GM18511 (cell line): ENCODE measurements around the gene NYNRIN.
"Not testable (repeated sequence)": the region's sequence is repeated elsewhere in the genome, so short reads cannot be mapped to it uniquely, and the experiment has no call there.

Experiments used
- ATAC-seq: cut with Tn5 transposase; IDR thresholded peaks from one replicate; pipeline ENCODE4 v1.9.1; 2021; ENCODE audit warnings: mild to moderate bottlenecking, moderate library complexity; ENCODE audit not compliant: unreplicated experiment

The NYNRIN gene

GRCh38 chr14:24369907-24370687 is 28.7 kb upstream of the NYNRIN start:
- ATAC-seq: no peak

- ATAC-seq: no peak
These were observed 28.1 kb upstream of the NYNRIN start for GRCh38 chr14:24370748-24371147.

- not testable (repeated sequence) for ATAC-seq
These were observed 27.2 kb upstream of the NYNRIN start for GRCh38 chr14:24371605-24372004.

- no peak for ATAC-seq
These were observed 25.9 kb upstream of the NYNRIN start for GRCh38 chr14:24372701-24373416.

- no peak for ATAC-seq
These were observed 22.2 kb upstream of the NYNRIN start for GRCh38 chr14:24376448-24377070.

- ATAC-seq: no peak
These were observed 21.7 kb upstream of the NYNRIN start for GRCh38 chr14:24377126-24377525.

- no peak for ATAC-seq
These were observed 21.1 kb upstream of the NYNRIN start for GRCh38 chr14:24377657-24378056.

GRCh38 chr14:24378327-24378726 is 20.5 kb upstream of the NYNRIN start:
- no peak for ATAC-seq

- ATAC-seq: no peak
These were observed 19.6 kb upstream of the NYNRIN start for GRCh38 chr14:24378981-24379906.

GRCh38 chr14:24379907-24380730 is 18.7 kb upstream of the NYNRIN start:
- no peak for ATAC-seq

GRCh38 chr14:24381363-24382063 is 17.3 kb upstream of the NYNRIN start:
- no peak for ATAC-seq

GRCh38 chr14:24382064-24382371 is 16.8 kb upstream of the NYNRIN start:
- ATAC-seq: no peak

GRCh38 chr14:24384169-24384568 is 14.6 kb upstream of the NYNRIN start:
- ATAC-seq: no peak

- no peak for ATAC-seq
These were observed 13.3 kb upstream of the NYNRIN start for GRCh38 chr14:24385524-24385923.

GRCh38 chr14:24387009-24387345 is 11.8 kb upstream of the NYNRIN start:
- ATAC-seq: no peak

- ATAC-seq: not testable (repeated sequence)
These were observed 11.2 kb upstream of the NYNRIN start for GRCh38 chr14:24387579-24387978.

- ATAC-seq: no peak
These were observed 10.2 kb upstream of the NYNRIN start for GRCh38 chr14:24388474-24389179.

- ATAC-seq: no peak
These were observed 9.5 kb upstream of the NYNRIN start for GRCh38 chr14:24389226-24389848.
